ENCODE data around the gene CARNS1.

The CARNS1 gene

GRCh38 chr11:67392183-67392715, 23.2 kb upstream of the CARNS1 start:
- H3K4me3 ChIP-seq (ENCODE audit: low read depth, low read length), result peak overlapping the region; percentile 96
- DNase-seq (ENCODE audit: low read depth), result no peak

GRCh38 chr11:67393437-67393836, 22.0 kb upstream of the CARNS1 start:
- H3K4me3 ChIP-seq (ENCODE audit: low read depth, low read length), result no peak overlapping the region
- TF ChIP-seq CTCF (IDR thresholded peaks at IDR 0.05; ENCODE audit: control insufficient read depth, extremely low read depth, insufficient read depth), result no peak
- DNase-seq (ENCODE audit: low read depth), result no peak

More at GRCh38 chr11:67392183-67392715, 23.2 kb upstream of the CARNS1 start:
- no peak for TF ChIP-seq CTCF (IDR thresholded peaks at IDR 0.05; ENCODE audit: control insufficient read depth, extremely low read depth, insufficient read depth)

- TF ChIP-seq CTCF (IDR thresholded peaks at IDR 0.05; ENCODE audit: control insufficient read depth, extremely low read depth, insufficient read depth), result no peak
- DNase-seq (ENCODE audit: low read depth), result no peak
- H3K4me3 ChIP-seq (ENCODE audit: low read depth, low read length), result no peak overlapping the region
Observed at GRCh38 chr11:67393990-67394389, 21.5 kb upstream of the CARNS1 start.

GRCh38 chr11:67395555-67396258, 19.8 kb upstream of the CARNS1 start:
- TF ChIP-seq CTCF (IDR thresholded peaks at IDR 0.05; ENCODE audit: control insufficient read depth, extremely low read depth, insufficient read depth), result no peak
- no peak overlapping the region for H3K4me3 ChIP-seq (ENCODE audit: low read depth, low read length)
- no peak for DNase-seq (ENCODE audit: low read depth)

- DNase-seq (ENCODE audit: low read depth), result no peak
- H3K4me3 ChIP-seq (ENCODE audit: low read depth, low read length), result no peak overlapping the region
- no peak for TF ChIP-seq CTCF (IDR thresholded peaks at IDR 0.05; ENCODE audit: control insufficient read depth, extremely low read depth, insufficient read depth)
Observed at GRCh38 chr11:67396259-67396581, 19.3 kb upstream of the CARNS1 start.

- H3K4me3 ChIP-seq (ENCODE audit: low read depth, low read length), result no peak overlapping the region
- no peak for TF ChIP-seq CTCF (IDR thresholded peaks at IDR 0.05; ENCODE audit: control insufficient read depth, extremely low read depth, insufficient read depth)
- DNase-seq (ENCODE audit: low read depth), result no peak
Observed at GRCh38 chr11:67396587-67397389, 18.7 kb upstream of the CARNS1 start.

Data from LNCaP clone FGC (cell line).